ENCODE data around the gene COL25A1. TPM values are rescaled to one million over a fixed set of nuclear protein-coding genes. Genes with fewer than 3 reads are reported as not detected.

The COL25A1 gene
- total RNA-seq, 1 donor = 0.27 TPM

- TF ChIP-seq CTCF (IDR thresholded peaks at IDR 0.05; ENCODE audit: insufficient read depth, low read length) = no peak
- no peak for DNase-seq (ENCODE audit: low read depth)
- no peak overlapping the region for H3K4me3 ChIP-seq (ENCODE audit: low read depth, low read length)
Observed at GRCh38 chr4:108787724-108788123, 514.7 kb downstream of the COL25A1 start.

- DNase-seq (ENCODE audit: low read depth) = no peak
Observed at GRCh38 chr4:108787106-108787505, 515.4 kb downstream of the COL25A1 start.

GRCh38 chr4:108786351-108786750 is 516.1 kb downstream of the COL25A1 start:
- no peak for TF ChIP-seq CTCF (IDR thresholded peaks at IDR 0.05; ENCODE audit: insufficient read depth, low read length)
- H3K4me3 ChIP-seq (ENCODE audit: low read depth, low read length) = no peak overlapping the region
- DNase-seq (ENCODE audit: low read depth) = no peak

More at GRCh38 chr4:108787106-108787505, 515.4 kb downstream of the COL25A1 start:
- H3K4me3 ChIP-seq (ENCODE audit: low read depth, low read length) = no peak overlapping the region
- no peak for TF ChIP-seq CTCF (IDR thresholded peaks at IDR 0.05; ENCODE audit: insufficient read depth, low read length)

- H3K4me3 ChIP-seq (ENCODE audit: low read depth, low read length) = no peak overlapping the region
- DNase-seq (ENCODE audit: low read depth) = peak; percentile 37
- peak; percentile 35 for TF ChIP-seq CTCF (IDR thresholded peaks at IDR 0.05; ENCODE audit: insufficient read depth, low read length)
Observed at GRCh38 chr4:108783665-108784463, 518.6 kb downstream of the COL25A1 start.

GRCh38 chr4:108779958-108780357 is 522.5 kb downstream of the COL25A1 start:
- no peak overlapping the region for H3K4me3 ChIP-seq (ENCODE audit: low read depth, low read length)
- no peak for TF ChIP-seq CTCF (IDR thresholded peaks at IDR 0.05; ENCODE audit: insufficient read depth, low read length)
- no peak for DNase-seq (ENCODE audit: low read depth)

- H3K4me3 ChIP-seq (ENCODE audit: low read depth, low read length) = no peak overlapping the region
- no peak for DNase-seq (ENCODE audit: low read depth)
- no peak for TF ChIP-seq CTCF (IDR thresholded peaks at IDR 0.05; ENCODE audit: insufficient read depth, low read length)
Observed at GRCh38 chr4:108777388-108777787, 525.1 kb downstream of the COL25A1 start.
